Measurements from ENCODE around the gene SMC1B.

DNA sequence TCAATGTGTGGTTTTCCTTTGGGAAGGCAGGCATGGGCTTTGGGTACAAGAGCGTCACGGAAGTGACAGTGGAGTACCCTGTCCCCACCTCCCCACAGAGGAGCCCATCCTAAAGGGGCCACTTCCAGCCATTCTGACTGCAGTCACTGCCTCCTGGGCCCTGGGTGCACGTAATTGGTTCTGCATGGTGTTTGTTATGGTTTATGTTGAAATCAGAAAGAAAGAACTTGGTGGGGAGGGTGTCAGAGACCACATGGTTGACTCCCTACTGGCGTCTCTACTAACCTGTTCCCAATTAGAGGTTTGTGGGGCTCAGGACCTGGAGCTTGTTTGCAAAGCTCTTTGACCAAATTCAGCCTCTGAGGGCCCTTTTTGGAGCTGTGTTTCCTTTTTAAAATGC lies 40.9 kb upstream of the SMC1B start:
- TF ChIP-seq, protein P1, sequence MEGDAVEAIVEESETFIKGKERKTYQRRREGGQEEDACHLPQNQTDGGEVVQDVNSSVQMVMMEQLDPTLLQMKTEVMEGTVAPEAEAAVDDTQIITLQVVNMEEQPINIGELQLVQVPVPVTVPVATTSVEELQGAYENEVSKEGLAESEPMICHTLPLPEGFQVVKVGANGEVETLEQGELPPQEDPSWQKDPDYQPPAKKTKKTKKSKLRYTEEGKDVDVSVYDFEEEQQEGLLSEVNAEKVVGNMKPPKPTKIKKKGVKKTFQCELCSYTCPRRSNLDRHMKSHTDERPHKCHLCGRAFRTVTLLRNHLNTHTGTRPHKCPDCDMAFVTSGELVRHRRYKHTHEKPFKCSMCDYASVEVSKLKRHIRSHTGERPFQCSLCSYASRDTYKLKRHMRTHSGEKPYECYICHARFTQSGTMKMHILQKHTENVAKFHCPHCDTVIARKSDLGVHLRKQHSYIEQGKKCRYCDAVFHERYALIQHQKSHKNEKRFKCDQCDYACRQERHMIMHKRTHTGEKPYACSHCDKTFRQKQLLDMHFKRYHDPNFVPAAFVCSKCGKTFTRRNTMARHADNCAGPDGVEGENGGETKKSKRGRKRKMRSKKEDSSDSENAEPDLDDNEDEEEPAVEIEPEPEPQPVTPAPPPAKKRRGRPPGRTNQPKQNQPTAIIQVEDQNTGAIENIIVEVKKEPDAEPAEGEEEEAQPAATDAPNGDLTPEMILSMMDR (IDR thresholded peaks at IDR 0.05), result no peak
- no peak for TF ChIP-seq POLR2A (IDR thresholded peaks at IDR 0.05)

All from breast epithelium (tissue), 3 donors.